Measurements from ENCODE around the gene AGPAT1. TPM values are rescaled to one million over a fixed set of nuclear protein-coding genes. Genes with fewer than 3 reads are reported as not detected.

Gene AGPAT1
- total and polyA plus RNA-seq, 2 of the 8 experiments (the other 6 are each of a cell fraction or from before 2014, with no cell fraction given): 96.0 to 222 TPM

DNA sequence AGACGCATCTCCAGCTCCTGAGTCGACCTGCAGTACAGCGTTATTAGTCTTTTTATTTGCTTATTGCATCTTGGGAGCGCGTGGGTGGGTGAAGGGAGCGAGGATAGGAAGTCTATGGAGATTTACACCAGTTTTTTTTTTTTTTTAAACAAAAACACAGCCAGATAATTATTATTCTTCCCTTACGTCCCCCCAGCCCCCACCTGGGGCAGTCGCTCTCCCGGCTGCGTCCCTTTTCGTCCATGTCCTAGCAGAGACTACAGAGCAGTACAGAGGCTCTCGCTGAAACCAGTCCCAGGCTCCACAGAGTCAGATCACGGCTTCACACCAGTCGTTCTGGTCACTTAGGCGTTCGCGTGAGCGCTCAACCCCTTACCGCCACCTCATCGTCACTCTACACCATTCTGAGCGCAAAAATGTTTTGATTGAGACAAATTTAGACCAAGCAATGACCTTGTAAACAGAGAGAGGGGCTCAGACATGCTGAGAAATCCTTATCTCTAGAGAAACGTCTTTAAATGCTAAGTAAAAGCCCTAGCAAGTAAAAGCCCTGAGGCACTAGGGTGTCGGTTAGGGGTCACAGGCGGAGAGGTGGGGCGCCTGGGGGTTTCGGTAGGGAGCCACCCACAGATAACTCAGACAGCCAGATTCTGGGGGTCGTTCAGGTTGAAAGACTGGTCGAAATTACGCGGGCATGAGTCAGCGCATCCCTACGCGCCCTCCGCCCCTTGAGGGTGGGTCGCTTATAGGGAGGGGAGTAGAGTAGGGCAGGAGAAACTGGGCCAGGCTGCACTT lies 22.9 kb downstream of the AGPAT1 start:
- H2AK5ac ChIP-seq (ENCODE audit: low read depth, low read length): 0 out of 2 replicates have a peak overlapping the region, but pooled peaks have one; percentile 43
- H3K36me3 ChIP-seq (ENCODE audit: control insufficient read depth in 2 of 4, insufficient read depth in 4 of 4, low read length in 3 of 4): peaks cover 4 to 12% (median 10%) of the 10 kb centered on the region in 4 experiments; a peak in 6 of 8 replicates
- 4% methylated on average over 35 of the region's 35 CpGs; no CpG with 5 or more reads in 1 of the 2 experiments for WGBS, 2 experiments (ENCODE audit: extremely low coverage in 1 of 2, insufficient coverage in 1 of 2, insufficient read length in 1 of 2, insufficient replicate concordance in 2 of 2, low coverage in 1 of 2, low lambda C conversion rate in 2 of 2, missing lambda C conversion rate in 1 of 2)
- peak overlapping the region; percentile 58 for H4K91ac ChIP-seq (replicated peaks; ENCODE audit: insufficient read length, low read length)
- H3K4ac ChIP-seq (replicated peaks; ENCODE audit: insufficient read length, low read depth, low read length): peak overlapping the region; percentile 24
- no peak overlapping the region for H3K56ac ChIP-seq (replicated peaks; ENCODE audit: insufficient read length, low read depth, low read length)
- no peak overlapping the region; the same call in 1 of the 2 replicates for H3K27ac ChIP-seq (ENCODE audit: low read depth, low read length)
- ChIA-PET POLR2A (ENCODE audit: partially characterized antibody) (interaction anchor here (0.7 to 4.7 kb wide), 17 partner anchors 11 to 82 kb away, joined by 3 to 30 read pairs (median 4); partner anchors contain the start of genes AGPAT1, ATF6B, EGFL8 and FKBPL), CTCF (ENCODE audit: partially characterized antibody) (interaction anchor here (1.0 to 3.3 kb wide), 9 partner anchors 11 to 43 kb away, joined by 3 to 19 read pairs (median 4); partner anchors contain the start of gene EGFL8)
- H4K5ac ChIP-seq (ENCODE audit: insufficient read length, low read depth, low read length): no peak overlapping the region
- peak overlapping the region; percentile 31 to 80 (median 73); a peak in 6 of 7 replicates for H3K9ac ChIP-seq (replicated peaks in 1 of 4; ENCODE audit: extremely low read depth in 1 of 4, low read depth in 3 of 4, low read length in 3 of 4)
- H3K4me1 ChIP-seq (replicated peaks in 1 of 4; ENCODE audit: control insufficient read depth in 3 of 4, insufficient read depth in 4 of 4, low read length in 3 of 4): peaks cover 12 to 29% (median 16%) of the 10 kb centered on the region in 4 experiments
- H2BK20ac ChIP-seq (ENCODE audit: low read length): 0 out of 2 replicates have a peak overlapping the region, but pooled peaks have one; percentile 21
- no peak overlapping the region for H3K23ac ChIP-seq (ENCODE audit: insufficient read length)
- peak overlapping the region; percentile 84 for H3K18ac ChIP-seq (ENCODE audit: extremely low read depth, low read length)
- H3K14ac ChIP-seq (ENCODE audit: insufficient read length): no peak overlapping the region
- no peaks in the 10 kb centered on the region for H4K20me1 ChIP-seq (replicated peaks in 1 of 2; ENCODE audit: control insufficient read depth in 1 of 2, insufficient read depth in 2 of 2, low read length in 2 of 2)
- no peaks in the 10 kb centered on the region for H3K9me3 ChIP-seq (ENCODE audit: insufficient read depth in 2 of 2, low read depth in 1 of 2, low read length in 1 of 2)
- peaks cover 4 to 41% (median 37%) of the 10 kb centered on the region in 4 experiments for H3K27me3 ChIP-seq (replicated peaks in 1 of 4; ENCODE audit: control insufficient read depth in 3 of 4, extremely low read depth in 1 of 4, insufficient read depth in 3 of 4, low read length in 3 of 4)
- peak overlapping the region; percentile 77 for H2BK120ac ChIP-seq (replicated peaks; ENCODE audit: low read depth, low read length)
- H2AFZ ChIP-seq (ENCODE audit: low read length): no peak overlapping the region; the same call in 1 of the 2 replicates
- peak overlapping the region; percentile 19; the same call in 1 of the 2 replicates for H2BK15ac ChIP-seq (ENCODE audit: low read length)
- peak overlapping the region; percentile 92 to 94 for H3K4me2 ChIP-seq (ENCODE audit: insufficient read depth in 1 of 2, low read depth in 2 of 2, low read length in 2 of 2)
- H3K79me1 ChIP-seq (ENCODE audit: low read depth, low read length): 0 out of 2 replicates have a peak, but pooled peaks cover 3% of the 10 kb centered on the region
- peak overlapping the region; percentile 69; the same call in 1 of the 2 replicates for H2BK5ac ChIP-seq (ENCODE audit: low read depth, low read length)
- DNase-seq (ENCODE audit: low read depth in 1 of 2, low spot score in 2 of 2): peak in 1 of 2 experiments; percentile 67
- no peak for FAIRE-seq
- H3K79me2 ChIP-seq (ENCODE audit: control insufficient read depth in 1 of 2, insufficient read depth in 2 of 2, low read length in 2 of 2): peaks cover 0 to 5% of the 10 kb centered on the region in 2 experiments; a peak in 1 of 4 replicates
- H3K23me2 ChIP-seq (ENCODE audit: low read depth, low read length): peaks cover 25% of the 10 kb centered on the region
- H4K8ac ChIP-seq (ENCODE audit: extremely low read depth, insufficient read depth, low read length): no peak overlapping the region; the same call in 1 of the 2 replicates
- H2BK12ac ChIP-seq (ENCODE audit: low read depth, low read length): peak overlapping the region; percentile 71; the same call in 1 of the 2 replicates
- H3K4me3 ChIP-seq (ENCODE audit: extremely low read depth in 1 of 4, insufficient read depth in 2 of 4, low read depth in 3 of 4, low read length in 4 of 4): peak overlapping the region; percentile 77 to 98 (median 92)
- TF ChIP-seq EGR1 (IDR thresholded peaks at IDR 0.05; ENCODE audit: borderline replicate concordance, low read depth, low read length) (no peak), TBP (IDR thresholded peaks at IDR 0.05; ENCODE audit: low read depth, low read length) (no peak), EP300 (IDR thresholded peaks at IDR 0.05; ENCODE audit: borderline replicate concordance in 1 of 2, low read depth in 2 of 2, low read length in 2 of 2) (no peak), POLR2A (IDR thresholded peaks at IDR 0.05; ENCODE audit: control extremely low read depth in 1 of 2, low read depth in 2 of 2, low read length in 2 of 2) (no peak), KDM4A (IDR thresholded peaks at IDR 0.05; ENCODE audit: low read depth, low read length, severe bottlenecking) (no peak), RBBP5 (IDR thresholded peaks at IDR 0.05; ENCODE audit: borderline replicate concordance, low read depth, low read length) (no peak), SRF (IDR thresholded peaks at IDR 0.05; ENCODE audit: low read depth, low read length) (no peak), CTBP2 (IDR thresholded peaks at IDR 0.05; ENCODE audit: borderline replicate concordance, insufficient read depth, insufficient read length, low read length) (no peak)
- TF ChIP-seq, protein P1, sequence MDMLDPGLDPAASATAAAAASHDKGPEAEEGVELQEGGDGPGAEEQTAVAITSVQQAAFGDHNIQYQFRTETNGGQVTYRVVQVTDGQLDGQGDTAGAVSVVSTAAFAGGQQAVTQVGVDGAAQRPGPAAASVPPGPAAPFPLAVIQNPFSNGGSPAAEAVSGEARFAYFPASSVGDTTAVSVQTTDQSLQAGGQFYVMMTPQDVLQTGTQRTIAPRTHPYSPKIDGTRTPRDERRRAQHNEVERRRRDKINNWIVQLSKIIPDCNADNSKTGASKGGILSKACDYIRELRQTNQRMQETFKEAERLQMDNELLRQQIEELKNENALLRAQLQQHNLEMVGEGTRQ (IDR thresholded peaks at IDR 0.05; ENCODE audit: low read length): no peak
